Cerebellar nuclear complex (tissue), 1 donor: ENCODE data around the gene SNRPA.
"Not testable (repeated sequence)": the region's sequence is repeated elsewhere in the genome, so short reads cannot be mapped to it uniquely, and the experiment has no call there.

ENCODE experiments used
- DNase-seq, 2 experiments: peaks; one replicate each; lab custom pipeline; 2025; lab: John Stamatoyannopoulos, UW

Gene SNRPA

DNA sequence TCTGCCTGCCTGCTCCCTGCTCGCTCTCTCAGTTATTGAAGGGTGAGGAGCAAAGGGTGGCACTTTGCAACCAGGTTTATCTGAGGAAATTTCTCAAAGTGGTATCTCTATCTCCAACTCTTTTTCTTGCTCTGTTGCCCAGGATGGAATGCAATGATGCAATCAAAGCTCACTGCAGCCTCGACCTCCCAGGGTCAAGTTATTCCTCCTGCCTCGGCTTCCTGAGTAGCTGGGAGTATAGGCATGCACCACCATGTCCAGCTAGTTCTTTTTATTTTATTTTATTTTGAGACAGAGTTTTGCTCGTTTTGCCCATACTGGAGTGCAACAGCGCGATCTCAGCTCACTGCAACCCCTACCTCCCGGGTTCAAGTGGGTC, 5.6 kb upstream of the SNRPA start:
- no peak for DNase-seq

DNA sequence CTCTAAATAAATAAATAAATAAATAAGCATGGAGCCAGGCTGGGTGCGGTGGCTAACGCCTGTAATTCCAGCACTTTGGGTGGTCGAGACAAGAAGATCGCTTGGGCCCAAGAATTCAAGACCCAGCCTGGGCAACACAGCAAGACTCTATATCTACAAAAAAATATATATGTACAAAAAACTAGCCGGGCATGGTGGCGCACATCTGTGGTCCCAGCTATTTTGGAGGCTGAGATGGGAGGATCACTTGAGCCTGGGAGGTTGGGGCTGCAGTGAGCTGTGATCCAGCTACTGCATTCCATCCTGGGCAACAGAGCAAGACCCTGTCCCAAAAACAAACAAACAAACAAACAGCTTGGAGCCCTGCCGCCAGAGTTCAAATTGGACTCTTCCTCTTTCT, 3.5 kb upstream of the SNRPA start:
- no peak for DNase-seq

DNA sequence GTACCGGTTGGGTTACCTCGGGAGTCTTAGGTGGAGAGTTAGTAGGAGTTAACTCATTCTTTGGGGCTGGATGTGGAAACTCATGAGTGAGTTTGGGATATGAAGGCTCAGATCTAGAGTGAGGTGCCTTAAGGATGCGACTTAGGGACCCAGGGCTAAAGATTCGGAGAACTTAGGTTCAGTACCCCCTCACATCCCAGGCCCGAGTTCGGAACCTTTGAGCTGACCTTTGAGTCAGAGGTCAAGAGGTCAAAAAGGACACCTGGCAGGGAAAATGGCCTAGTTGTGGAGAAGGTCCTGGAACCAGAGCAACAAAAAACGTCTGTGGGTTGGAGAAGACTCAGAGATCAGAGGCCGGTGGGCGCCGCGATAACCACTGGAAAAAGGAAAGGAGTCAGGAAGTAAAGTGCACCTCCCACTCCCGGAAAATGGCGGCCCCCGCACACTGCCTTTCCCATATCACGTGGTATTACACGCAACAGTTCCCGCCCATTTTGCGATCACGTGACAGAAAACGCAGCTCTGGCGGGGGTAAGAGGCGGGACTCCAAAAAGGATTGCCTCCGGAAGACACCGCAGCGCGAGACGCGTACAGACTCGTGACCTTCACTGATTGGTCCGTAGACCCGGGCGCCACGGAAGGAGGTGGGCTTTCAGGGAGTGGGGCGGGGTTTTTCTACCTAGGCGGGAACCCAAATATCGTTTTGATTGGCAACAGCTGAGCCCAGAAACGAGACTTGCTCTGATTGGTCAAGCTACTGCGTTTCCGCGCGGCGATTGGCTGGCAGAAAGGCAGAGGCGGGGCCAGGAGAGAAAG, 737 bp upstream of the SNRPA start, which contains the start of gene ACTMAP:
TSS of gene ACTMAP (minus strand) at position 420 of the 816 bp plus-strand sequence. CDS start 674 bp downstream, outside the sequence.
- peak; percentile 99 to 100 for DNase-seq

DNA sequence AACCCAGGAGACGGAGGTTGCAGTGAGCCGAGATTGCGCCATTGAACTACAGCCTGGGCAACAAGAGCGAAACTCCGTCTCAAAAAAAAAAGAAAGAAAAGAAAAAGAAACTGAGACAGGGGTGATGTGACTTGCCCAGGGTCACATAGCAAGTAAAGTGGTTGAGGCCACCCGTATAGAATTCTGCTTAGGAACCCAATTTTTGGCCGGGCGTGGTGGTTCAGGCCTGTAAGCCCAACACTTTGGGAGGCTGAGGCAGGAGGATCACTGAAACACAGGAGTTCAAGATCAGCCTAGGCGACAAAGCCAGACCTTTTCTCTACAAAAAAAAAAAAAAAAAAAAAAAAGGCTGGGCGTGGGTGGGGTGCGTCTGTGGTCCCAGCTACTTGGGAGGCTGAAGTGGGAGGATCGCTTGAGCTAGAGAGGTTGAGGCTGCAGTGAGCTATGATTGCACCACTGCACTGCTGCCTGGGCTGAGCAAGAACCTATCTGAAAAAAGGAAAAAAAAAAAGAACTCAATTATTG, 1.3 kb downstream of the SNRPA start:
- no peak for DNase-seq

DNA sequence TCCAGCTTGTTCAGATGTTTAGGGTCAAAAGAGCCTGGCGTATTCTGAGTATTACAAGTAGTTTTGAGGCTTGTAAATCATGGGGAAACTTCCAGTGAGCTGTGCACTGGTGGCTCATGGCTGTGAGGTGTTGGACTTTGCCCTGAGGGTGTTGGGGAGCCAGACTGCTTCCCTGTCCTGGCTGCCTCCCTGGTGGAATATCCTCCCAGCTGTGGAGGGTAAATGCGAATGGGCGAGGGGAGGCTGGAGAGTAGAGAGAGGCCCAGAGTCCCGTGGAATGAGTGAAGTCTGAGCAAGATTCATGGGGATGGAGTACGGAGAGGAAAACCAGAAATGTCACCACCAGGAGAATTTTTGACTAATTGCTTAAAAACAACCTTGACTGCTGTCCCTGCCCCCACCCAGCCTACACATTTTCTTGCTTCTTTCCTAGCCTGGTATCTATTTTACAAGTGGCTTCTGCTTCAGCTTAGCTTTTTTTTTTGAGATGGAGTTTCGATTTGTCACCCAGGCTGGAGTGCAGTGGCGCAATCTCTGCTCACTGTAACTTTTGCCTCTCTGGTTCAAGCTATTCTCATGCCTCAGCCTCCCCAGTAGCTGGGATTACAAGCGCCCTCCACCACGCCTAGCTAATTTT, 3.7 kb downstream of the SNRPA start:
- no peak for DNase-seq

DNA sequence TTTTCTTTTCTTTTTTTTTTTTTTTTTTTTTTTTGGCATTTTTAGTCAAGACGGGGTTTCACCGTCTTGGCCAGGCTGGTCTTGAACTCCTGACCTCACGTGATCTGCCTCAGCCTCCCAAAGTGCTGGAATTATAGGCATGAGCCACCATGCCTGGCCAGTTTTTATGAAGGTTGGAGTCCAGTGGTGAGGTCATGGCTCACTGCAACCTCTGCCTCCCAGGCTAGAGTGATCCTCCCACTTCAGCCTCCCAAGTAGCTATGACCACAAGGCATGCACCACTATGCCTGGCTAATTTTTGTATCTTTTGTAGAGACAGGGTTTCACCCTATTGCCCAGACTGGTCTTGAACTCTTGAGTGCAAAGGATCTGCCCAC, 4.2 kb downstream of the SNRPA start:
- no peak for DNase-seq

DNA sequence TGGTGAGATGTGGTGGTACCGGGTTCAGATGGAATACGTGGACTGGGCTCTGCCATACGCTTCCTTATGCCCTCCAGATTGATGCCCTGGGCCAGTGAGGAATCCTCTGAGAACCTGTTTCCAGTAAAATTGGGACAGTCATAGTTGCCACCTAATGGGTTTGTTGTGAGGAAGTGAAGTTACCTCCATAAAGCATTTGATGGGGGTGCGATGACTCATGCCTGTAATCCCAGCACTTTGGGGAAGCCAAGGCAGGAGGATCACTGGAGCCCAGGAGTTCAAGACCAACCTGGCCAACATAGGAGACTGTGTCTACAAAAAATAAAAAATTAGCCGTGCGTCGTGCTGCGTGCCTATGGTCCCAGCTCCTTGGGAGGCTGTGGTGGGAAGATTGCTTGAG, 4.8 kb downstream of the SNRPA start:
- DNase-seq, result no peak

DNA sequence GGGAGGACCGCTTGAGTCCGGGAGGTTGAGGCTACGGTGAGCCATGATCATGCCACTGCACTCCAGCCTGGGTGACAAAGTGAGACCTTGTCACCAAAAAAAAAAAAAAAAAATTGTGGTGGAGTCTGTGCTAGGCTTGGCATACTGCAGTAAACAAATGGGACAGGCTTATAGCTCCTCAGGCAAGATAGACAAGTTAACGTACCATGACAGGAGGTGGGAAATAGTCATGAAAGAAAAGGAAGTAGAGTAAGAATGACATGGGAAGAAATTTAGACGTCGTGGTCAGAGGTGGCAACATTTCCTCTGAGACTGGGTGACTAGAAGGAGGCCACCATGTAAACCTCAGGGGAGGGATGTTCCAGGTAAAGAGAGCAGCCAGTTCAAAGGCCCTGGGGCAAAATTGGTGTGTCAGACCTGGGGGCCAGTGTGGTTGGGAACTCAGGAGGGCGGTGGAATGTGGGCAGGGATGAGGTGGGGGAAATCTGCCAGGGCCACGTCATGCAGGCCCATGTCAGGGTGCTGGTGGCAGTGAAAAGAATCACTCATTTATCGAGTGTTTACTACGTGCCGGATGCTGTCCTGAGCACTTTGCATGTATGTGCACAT, 5.6 kb downstream of the SNRPA start:
- DNase-seq, result no peak

DNA sequence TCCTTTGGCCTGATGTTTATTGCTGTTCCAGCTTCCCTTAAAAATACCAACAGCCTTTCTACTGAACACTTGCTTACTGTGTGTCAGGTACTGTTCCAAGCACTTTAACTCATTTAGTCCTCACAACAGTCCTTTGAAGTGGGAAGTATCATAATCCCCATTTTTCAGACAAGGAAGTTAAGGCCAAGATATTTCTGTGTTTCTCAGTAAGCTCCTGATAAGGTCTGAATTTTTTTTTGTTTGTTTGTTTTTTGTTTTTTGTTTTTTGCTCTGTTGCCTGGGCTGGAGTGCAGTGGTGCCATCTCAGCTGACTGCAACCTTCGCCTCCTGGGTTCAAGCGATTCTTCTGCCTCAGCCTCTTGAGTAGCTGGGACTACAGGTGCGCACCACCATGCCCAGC, 7.5 kb downstream of the SNRPA start:
- no peak for DNase-seq

DNA sequence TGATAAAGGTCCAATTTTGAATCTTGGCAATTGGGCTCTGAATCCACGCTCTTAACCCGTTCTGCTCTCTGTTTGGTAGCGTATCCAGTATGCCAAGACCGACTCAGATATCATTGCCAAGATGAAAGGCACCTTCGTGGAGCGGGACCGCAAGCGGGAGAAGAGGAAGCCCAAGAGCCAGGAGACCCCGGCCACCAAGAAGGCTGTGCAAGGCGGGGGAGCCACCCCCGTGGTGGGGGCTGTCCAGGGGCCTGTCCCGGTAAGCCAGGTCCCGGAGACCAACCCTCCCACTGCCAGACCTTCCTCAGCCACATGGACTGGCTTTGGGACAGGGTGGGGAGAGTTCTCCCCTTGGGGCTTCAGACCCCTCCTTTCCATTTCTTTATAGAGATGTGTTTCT, 8.3 kb downstream of the SNRPA start:
- DNase-seq, result no peak

DNA sequence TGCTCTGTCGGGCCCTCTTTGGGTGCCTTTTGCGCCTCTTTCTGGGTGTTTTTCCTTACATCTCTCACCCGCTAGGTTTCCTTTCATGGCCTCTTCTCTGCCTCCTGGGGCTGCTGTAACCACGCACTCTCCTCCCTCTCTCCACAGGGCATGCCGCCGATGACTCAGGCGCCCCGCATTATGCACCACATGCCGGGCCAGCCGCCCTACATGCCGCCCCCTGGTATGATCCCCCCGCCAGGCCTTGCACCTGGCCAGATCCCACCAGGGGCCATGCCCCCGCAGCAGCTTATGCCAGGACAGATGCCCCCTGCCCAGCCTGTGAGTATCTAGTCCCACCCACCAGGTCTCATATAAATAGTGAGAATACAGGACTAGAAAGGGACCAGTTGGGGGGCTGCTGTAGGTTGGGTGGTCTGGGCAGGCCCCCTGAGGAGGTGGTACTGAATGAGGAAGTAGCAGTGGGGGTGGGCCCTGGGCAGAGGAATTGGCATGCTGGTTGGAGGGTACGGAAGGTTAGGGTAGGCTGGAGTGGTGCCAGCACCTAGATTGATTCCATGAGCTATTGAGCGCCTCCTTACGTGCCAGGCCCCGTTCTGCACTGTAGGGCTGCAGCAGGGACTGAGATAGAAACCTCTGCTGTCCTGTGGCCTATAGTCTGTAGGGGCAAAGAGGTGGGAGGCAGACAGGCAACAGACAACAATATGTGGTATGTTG, 11.9 kb downstream of the SNRPA start:
- DNase-seq, result no peak

DNA sequence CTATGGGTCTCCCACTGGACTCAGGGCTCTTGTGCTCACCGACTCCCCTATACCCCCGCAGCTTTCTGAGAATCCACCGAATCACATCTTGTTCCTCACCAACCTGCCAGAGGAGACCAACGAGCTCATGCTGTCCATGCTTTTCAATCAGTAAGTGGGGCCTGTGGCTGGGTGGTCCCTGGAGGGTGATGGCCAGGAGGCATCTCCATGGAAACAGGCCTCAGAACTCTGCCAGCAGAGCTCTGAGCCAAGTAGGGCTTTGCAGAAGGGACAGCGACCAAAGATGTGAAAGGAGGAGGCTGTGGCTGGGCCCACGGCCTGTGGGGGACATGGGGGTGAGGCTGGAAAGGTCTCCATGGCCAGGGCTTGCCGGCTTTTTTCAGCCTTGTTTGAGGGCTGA, 12.5 kb downstream of the SNRPA start:
- no peak for DNase-seq

DNA sequence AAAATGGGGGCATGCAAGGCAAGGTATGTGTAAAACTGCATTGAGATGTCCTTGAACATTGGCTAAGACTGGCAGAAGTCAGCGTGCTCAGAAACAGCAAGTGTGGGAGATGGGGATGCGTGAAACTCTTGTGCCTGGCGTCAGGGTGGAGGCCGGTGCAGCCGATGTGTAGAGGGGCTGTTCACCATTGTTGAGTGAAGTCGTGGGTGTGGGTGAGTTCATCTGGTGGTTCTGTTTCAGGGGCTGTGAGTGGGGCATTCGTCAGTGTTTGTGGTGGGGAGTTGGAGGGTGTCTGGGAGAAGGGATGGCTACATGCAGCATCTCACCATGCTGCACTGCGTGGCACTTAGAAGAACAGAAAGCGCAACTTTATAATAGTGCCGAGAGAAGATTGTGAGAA, 13.0 kb downstream of the SNRPA start:
- DNase-seq, result no peak

DNA sequence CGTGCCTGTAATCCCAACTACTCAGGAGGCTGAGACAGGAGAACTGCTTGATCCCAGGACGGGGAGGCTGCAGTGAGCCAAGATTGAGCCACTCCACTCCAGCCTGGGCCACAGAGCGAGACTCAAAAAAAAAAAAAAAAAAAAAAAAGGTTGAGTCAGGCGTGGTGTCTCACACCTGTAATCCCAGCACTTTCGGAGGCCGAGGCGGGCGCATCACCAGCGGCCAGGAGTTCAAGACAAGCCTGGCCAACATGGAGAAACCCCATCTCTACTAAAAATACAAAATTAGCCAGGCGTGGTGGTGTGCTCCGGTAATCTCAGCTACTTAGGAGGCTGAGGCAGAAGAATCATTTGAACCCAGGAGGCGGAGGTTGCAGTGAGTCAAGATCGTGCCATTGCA, 15.4 kb downstream of the SNRPA start:
- DNase-seq, result not testable (repeated sequence)

DNA sequence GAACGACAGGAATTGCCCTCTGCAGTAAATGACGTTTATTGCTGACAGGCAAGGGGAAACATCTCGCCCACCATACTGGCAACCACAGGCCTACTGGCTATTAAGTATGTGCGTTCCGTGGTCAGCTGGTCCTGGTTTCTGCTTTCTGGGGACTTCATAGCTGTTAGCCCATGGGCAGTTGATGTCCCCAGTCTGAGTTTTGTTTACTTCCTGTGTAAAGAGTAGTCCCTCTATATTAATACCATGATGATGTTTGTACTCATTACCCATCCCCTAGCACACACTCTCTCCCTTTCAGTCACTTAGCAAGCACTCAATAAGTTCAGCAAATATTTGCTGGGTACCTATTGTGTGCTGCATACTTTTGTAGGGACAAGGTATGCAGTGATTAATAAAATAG, 17.9 kb downstream of the SNRPA start:
- DNase-seq, result no peak

DNA sequence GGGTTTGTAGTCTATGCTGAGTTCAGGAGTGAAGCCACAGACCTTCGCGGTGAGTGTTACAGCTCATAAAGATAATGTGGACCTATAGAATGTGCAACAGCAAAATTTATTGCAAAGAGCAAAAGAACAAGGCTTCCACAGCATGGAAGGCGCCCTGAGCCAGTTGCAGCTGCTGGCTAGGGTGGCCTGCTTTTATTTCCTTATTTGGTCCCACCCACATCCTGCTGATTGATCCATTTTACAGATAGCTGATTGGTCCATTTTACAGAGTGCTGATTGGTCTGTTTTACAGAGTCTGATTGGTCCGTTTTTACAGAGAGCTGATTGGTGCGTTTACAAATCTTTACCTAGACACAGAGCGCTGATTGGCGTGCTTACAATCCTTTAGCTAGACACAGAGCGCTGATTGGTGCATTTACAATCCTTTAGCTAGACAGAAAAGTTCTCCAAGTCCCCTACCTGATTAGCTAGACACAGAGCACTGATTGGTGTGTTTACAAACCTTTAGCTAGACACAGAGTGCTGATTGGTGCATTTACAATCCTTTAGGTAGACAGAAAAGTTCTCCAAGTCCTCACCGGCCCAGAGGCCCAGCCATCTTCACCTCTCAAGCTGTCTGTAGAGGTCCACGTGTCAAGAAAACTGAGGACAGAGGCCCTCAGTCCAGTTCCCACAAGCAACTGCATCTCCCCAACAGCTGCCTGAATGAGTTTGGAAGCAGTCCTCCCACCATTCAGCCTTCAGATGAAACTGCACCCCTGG, 20.3 kb downstream of the SNRPA start:
- not testable (repeated sequence) for DNase-seq

DNA sequence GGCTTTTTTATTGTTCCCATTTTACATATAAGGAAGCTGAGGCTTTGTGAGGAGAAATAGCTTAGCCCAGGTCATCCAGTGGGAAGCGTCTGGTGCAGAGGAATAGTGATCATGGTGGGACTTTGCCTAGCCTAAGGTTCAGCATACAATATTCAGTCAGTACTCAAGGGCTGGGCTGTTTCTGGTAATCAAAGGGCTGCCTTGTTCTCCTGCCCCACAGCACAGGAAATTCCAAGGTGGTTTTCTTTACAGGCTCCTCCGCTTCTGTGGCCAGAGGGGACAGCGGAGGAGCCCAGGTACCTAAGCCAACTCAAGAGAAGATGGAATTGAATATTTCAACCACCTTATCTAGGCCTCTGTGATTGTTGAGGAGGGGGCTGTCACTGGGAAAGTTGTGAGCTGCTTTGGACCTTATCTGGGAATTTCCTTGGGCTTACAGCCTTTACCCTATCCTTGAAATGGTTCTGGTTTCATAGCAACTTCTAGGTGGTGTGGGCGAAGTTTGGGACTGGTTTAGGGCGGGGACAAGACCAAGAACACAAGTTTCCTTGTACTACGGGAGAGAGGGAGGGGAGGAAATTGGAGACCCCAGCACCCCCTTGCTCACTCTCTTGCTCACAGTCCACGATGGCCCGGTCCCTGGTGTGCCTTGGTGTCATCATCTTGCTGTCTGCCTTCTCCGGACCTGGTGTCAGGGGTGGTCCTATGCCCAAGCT, 24.1 kb downstream of the SNRPA start, which contains the start of gene MIA:
TSS of gene MIA (plus strand) at position 606 of the 716 bp plus-strand sequence. CDS start at position 628, 22 bp downstream.
- DNase-seq, result no peak

DNA sequence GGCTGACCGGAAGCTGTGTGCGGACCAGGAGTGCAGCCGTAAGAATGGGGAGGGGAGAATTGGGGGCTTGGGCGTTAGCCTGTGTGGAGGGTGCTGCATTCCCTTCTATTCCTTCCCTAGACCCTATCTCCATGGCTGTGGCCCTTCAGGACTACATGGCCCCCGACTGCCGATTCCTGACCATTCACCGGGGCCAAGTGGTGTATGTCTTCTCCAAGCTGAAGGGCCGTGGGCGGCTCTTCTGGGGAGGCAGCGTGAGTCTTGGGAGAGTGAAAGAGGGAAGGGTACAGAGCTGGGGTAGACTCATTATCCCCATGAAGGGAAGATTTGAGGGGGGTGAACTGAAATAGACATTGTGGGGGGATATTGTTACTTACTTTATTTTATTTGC, 24.6 kb downstream of the SNRPA start:
- no peak for DNase-seq

DNA sequence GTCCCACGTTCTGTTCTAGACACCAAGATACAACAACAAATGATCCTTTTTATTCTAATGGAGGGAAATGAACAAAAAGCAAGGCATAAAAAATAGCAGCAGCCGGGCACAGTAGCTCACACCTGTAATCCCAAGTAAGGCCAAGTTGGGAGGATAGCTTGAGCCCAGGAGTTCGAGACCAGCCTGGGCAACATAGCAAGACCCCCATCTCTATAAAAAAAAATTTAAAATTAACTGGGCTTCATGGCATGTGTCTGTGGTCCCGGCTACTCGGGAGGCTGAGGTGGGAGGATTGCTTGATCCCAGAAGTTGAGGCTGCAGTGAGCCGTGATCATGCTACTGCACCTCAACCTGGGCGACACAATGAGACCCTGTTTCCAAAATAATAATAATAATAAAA, 25.4 kb downstream of the SNRPA start:
- no peak for DNase-seq

DNA sequence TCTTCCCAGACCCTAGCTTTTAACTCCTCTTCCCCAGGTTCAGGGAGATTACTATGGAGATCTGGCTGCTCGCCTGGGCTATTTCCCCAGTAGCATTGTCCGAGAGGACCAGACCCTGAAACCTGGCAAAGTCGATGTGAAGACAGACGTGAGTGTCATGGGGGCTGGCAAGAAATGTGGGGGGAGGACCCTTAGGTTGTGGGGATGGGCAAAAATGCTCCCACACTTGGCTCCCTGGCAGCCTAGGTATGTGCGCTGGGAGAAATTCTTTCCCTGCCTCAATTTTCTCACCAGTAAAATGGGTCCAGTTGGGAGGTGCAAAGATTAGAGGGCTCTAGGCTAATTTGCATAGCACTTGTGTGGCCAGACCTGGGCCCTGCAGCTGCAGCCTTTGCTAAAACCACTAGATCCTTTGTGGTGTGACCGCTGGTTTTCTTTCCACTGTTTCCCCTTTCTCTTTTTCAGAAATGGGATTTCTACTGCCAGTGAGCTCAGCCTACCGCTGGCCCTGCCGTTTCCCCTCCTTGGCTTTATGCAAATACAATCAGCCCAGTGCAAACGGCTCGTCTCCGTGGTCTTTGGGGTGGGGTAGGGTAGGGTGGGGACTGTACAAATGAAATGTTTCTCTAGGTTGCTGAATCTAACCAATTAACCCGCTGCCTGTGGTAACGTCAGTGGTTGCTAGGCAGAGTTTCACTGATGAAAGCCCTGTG, 26.1 kb downstream of the SNRPA start:
- peak; percentile 66 to 84 for DNase-seq
